HCT116 (cell line): ENCODE measurements around the gene SERPINI1. TPM values are rescaled to one million over a fixed set of nuclear protein-coding genes. Genes with fewer than 3 reads are reported as not detected.

Source experiments
- ATAC-seq: fragments of 200-7000 bp; cut with Tn5 transposase; 2 replicates; pipeline ENCODE4 v1.9.1; 2020; ENCODE audit warnings: mild to moderate bottlenecking, moderate library complexity
- BruUV-seq: library from RNA; stranded (reverse); fragments of 400-500 nt; replicated peaks from 2 replicates; lab custom pipeline; 2021; lab: Mats Ljungman, UMichigan
- CTCF ChIA-PET: fragments of 300-600 bp; sonication (Branson Sonifier 250); formaldehyde crosslinking; loops from one replicate; lab custom pipeline; 2021; ENCODE audit warnings: antibody characterized with exemption; lab: Charles Lee
- POLR2A ChIA-PET: fragments of 300-600, 350-600 bp; sonication (Branson Sonifier 250); formaldehyde crosslinking; loops from one replicate; lab custom pipeline; 2021; ENCODE audit warnings: antibody characterized with exemption; lab: Charles Lee
- RAD21 ChIA-PET, 2 experiments: fragments of 300-600 bp; sonication (Branson Sonifier 250); formaldehyde crosslinking; loops; one replicate each; lab custom pipeline; 2023; ENCODE audit warnings: low total read pairs in 2 of 2; ENCODE audit not compliant: uncharacterized antibody in 2 of 2, unreplicated experiment in 2 of 2, low non-redundant PET in 1 of 2; lab: Charles Lee
- DNase-seq: peaks from one replicate; pipeline ENCODE4 v3.0.0-alpha.2; 2010; ENCODE audit warnings: low read depth, low spot score
- H2AFZ ChIP-seq: fragments of 200-600 bp; shearing (Covaris generic), sonication (generic); 2 replicates; pipeline ENCODE4 v1.6.1; 2017; ENCODE audit warnings: low read depth, mixed run types, mixed read lengths, antibody characterized with exemption, low read length; ENCODE audit not compliant: poor library complexity, severe bottlenecking
- H3K27ac ChIP-seq: 2 replicates; pipeline ENCODE4 v1.5.1; 2012; ENCODE audit warnings: low read depth, low read length
- H3K27me3 ChIP-seq: fragments of 200-600 bp; sonication (generic); 2 replicates; pipeline ENCODE4 v1.6.1; 2016; ENCODE audit warnings: mixed run types, low read length, mixed read lengths; ENCODE audit not compliant: insufficient read depth
- H3K36me3 ChIP-seq, 2 experiments: fragments of 200-500 bp in 1 of 2; fragments of 200-600 bp in 1 of 2; sonication (Bioruptor generic) in 1 of 2; sonication (generic) in 1 of 2; 2 replicates each; pipeline versions ENCODE4 v1.5.1 to v1.6.1; 2014 to 2016; ENCODE audit warnings: low read length in 2 of 2, inconsistent platforms in 1 of 2, mixed read lengths in 1 of 2, mixed run types in 1 of 2; ENCODE audit not compliant: insufficient read depth in 2 of 2, control insufficient read depth in 1 of 2
- H3K4me1 ChIP-seq, 2 experiments: fragments of 200-600 bp in 1 of 2; sonication (generic) in 1 of 2; 2 replicates each; pipeline versions ENCODE4 v1.5.1 to v1.6.1; 2012 to 2017; ENCODE audit warnings: low read length in 2 of 2, inconsistent platforms in 1 of 2, mild to moderate bottlenecking in 1 of 2, mixed read lengths in 1 of 2, mixed run types in 1 of 2, moderate library complexity in 1 of 2; ENCODE audit not compliant: insufficient read depth in 2 of 2, control insufficient read depth in 1 of 2
- H3K4me2 ChIP-seq: fragments of 200-600 bp; sonication (generic); 2 replicates; pipeline ENCODE4 v1.6.1; 2017; ENCODE audit warnings: mixed run types, low read length, mixed read lengths
- H3K4me3 ChIP-seq, 2 experiments: fragments of 200-600 bp in 1 of 2; sonication (generic) in 1 of 2; replicated peaks in 1 of 2; 2 replicates each; pipeline ENCODE4 v1.5.1; 2011 to 2016; ENCODE audit warnings: low read length in 2 of 2, control low read depth in 1 of 2, low read depth in 1 of 2, mild to moderate bottlenecking in 1 of 2, mixed read lengths in 1 of 2, mixed run types in 1 of 2
- H3K79me2 ChIP-seq: fragments of 200-600 bp; sonication (generic); 2 replicates; pipeline ENCODE4 v1.6.1; 2017; ENCODE audit warnings: mild to moderate bottlenecking, mixed run types, low read length, moderate library complexity, mixed read lengths; ENCODE audit not compliant: insufficient read depth
- H3K9ac ChIP-seq: fragments of 200-600 bp; sonication (generic); 2 replicates; pipeline ENCODE4 v1.6.1; 2016; ENCODE audit warnings: low read length, mixed read lengths
- H3K9me2 ChIP-seq: fragments of 200-600 bp; sonication (generic), shearing (Covaris generic); 2 replicates; pipeline ENCODE4 v1.6.1; 2017; ENCODE audit warnings: mixed run types, mild to moderate bottlenecking, moderate library complexity; ENCODE audit not compliant: insufficient read depth
- H3K9me3 ChIP-seq, 2 experiments: fragments of 200-500 bp in 1 of 2; fragments of 200-600 bp in 1 of 2; sonication (Bioruptor generic) in 1 of 2; sonication (generic) in 1 of 2; 2 replicates each; pipeline ENCODE4 v1.6.1; 2014 to 2017; ENCODE audit warnings: low read length in 2 of 2, mixed read lengths in 2 of 2, inconsistent platforms in 1 of 2, low read depth in 1 of 2, mild to moderate bottlenecking in 1 of 2, mixed run types in 1 of 2, moderate library complexity in 1 of 2; ENCODE audit not compliant: control insufficient read depth in 1 of 2, insufficient read depth in 1 of 2
- H4K20me1 ChIP-seq: fragments of 200-600 bp; sonication (generic), shearing (Covaris generic); 2 replicates; pipeline ENCODE4 v1.6.1; 2017; ENCODE audit warnings: mixed run types, mild to moderate bottlenecking, moderate library complexity; ENCODE audit not compliant: insufficient read depth
- ATF3 ChIP-seq: IDR thresholded peaks from 2 replicates; pipeline ENCODE4 v1.6.1; 2012
- CTCF ChIP-seq, 3 experiments: fragments of 200-600 bp in 1 of 3; sonication (generic) in 1 of 3; IDR thresholded peaks in 2 of 3; conservative IDR thresholded peaks in 1 of 3; 2 replicates each; pipeline ENCODE4 v1.5.1; 2012 to 2017; ENCODE audit warnings: low read depth in 2 of 3, low read length in 2 of 3, antibody characterized with exemption in 1 of 3, borderline replicate concordance in 1 of 3, control low read depth in 1 of 3, mild to moderate bottlenecking in 1 of 3, mixed read lengths in 1 of 3, mixed run types in 1 of 3, moderate library complexity in 1 of 3; ENCODE audit not compliant: insufficient read depth in 1 of 3
- EGR1 ChIP-seq: IDR thresholded peaks from 2 replicates; pipeline ENCODE4 v1.6.1; 2012; ENCODE audit warnings: low read depth
- EZH2 ChIP-seq: fragments of 200-600 bp; sonication (generic); IDR thresholded peaks from 2 replicates; pipeline ENCODE4 v1.6.1; 2017; ENCODE audit warnings: antibody characterized with exemption, mixed run types
- FOSL1 ChIP-seq: IDR thresholded peaks from 2 replicates; pipeline ENCODE4 v1.6.1; 2012; ENCODE audit warnings: low read depth
- JUND ChIP-seq: IDR thresholded peaks from 2 replicates; pipeline ENCODE4 v1.6.1; 2012
- MAX ChIP-seq: IDR thresholded peaks from 2 replicates; pipeline ENCODE4 v1.6.1; 2012
- POLR2A ChIP-seq: IDR thresholded peaks from 2 replicates; pipeline ENCODE4 v1.7.0; 2011; ENCODE audit warnings: borderline replicate concordance; ENCODE audit not compliant: insufficient read depth, insufficient read length; ENCODE audit errors: extremely low read depth
- POLR2AphosphoS5 ChIP-seq: IDR thresholded peaks from 2 replicates; pipeline ENCODE4 v1.6.1; 2011; ENCODE audit warnings: mild to moderate bottlenecking, low read depth, low read length, moderate library complexity
- RAD21 ChIP-seq: IDR thresholded peaks from 2 replicates; pipeline ENCODE4 v1.6.1; 2012; ENCODE audit warnings: low read depth, mild to moderate bottlenecking
- SRF ChIP-seq: IDR thresholded peaks from 2 replicates; pipeline ENCODE4 v1.6.1; 2012; ENCODE audit warnings: low read depth
- TCF7L2 ChIP-seq: IDR thresholded peaks from 2 replicates; pipeline ENCODE4 v1.7.0; 2011; ENCODE audit warnings: borderline replicate concordance, inconsistent platforms; ENCODE audit not compliant: insufficient read depth, insufficient read length; ENCODE audit errors: extremely low read depth
- YY1 ChIP-seq: IDR thresholded peaks from 2 replicates; pipeline ENCODE4 v1.6.1; 2011; ENCODE audit warnings: low read length, low read depth, moderate library complexity, mild to moderate bottlenecking; ENCODE audit not compliant: insufficient replicate concordance; ENCODE audit errors: extremely low read depth
- ZBTB33 ChIP-seq: IDR thresholded peaks from 2 replicates; pipeline ENCODE4 v1.6.1; 2011; ENCODE audit warnings: mild to moderate bottlenecking, low read length, moderate library complexity; ENCODE audit not compliant: insufficient replicate concordance; ENCODE audit errors: extremely low read depth
- intact Hi-C: fragments of 100-400 bp; cut with micrococcal nuclease; formaldehyde crosslinking; loops from 2 replicates; pipeline ENCODE4 v1.10.0; 2022
- total RNA-seq: library from RNA; stranded (reverse); gene quantifications from one replicate; pipeline ENCODE4 v1.2.1, GENCODE V29; 2021; ENCODE audit not compliant: unreplicated experiment

SERPINI1 gene
- total RNA-seq, 1 experiment from 2014 or later, result 6.5 TPM

GRCh38 chr3:167761302-167761701 lies 25.8 kb downstream of the SERPINI1 start:
- Histone ChIP-seq H3K9ac (no peak overlapping the region), H3K27ac (no peak overlapping the region), H4K20me1 (no peaks in the 10 kb centered on the region), H3K4me2 (no peak overlapping the region)
- no peak for ATAC-seq
- no peak for DNase-seq
- POLR2A ChIA-PET, result no interaction called here
- BruUV-seq, result no TSS peak
- TF ChIP-seq TCF7L2 (no peak), ZBTB33 (no peak), CTCF (IDR thresholded peaks at IDR 0.05 in 2 of 3, conservative IDR thresholded peaks at IDR 0.05 in 1 of 3; ENCODE audit: borderline replicate concordance in 1 of 3, insufficient read depth in 1 of 3, low read depth in 2 of 3, low read length in 2 of 3) (no peak), EZH2 (no peak), YY1 (no peak), EGR1 (no peak), POLR2AphosphoS5 (no peak), RAD21 (no peak), POLR2A (no peak), MAX (no peak), SRF (no peak), ATF3 (no peak), JUND (no peak), FOSL1 (no peak)
- TF ChIP-seq, all 23 proteins: peak for 0
- Histone ChIP-seq H3K9me2 (no peaks in the 10 kb centered on the region), H3K9me3 (no peaks in the 10 kb centered on the region), H3K79me2 (no peaks in the 10 kb centered on the region), H3K36me3 (no peaks in the 10 kb centered on the region), H3K4me3 (no peak overlapping the region), H3K27me3 (no peaks in the 10 kb centered on the region), H3K4me1 (no peaks in the 10 kb centered on the region), H2AFZ (no peak overlapping the region)
- RAD21 ChIA-PET, result no interaction called here
- CTCF ChIA-PET, result no interaction called here
- intact Hi-C loops, result no loop called here
